ENCODE data around the gene PCDH15.

PCDH15 gene

DNA sequence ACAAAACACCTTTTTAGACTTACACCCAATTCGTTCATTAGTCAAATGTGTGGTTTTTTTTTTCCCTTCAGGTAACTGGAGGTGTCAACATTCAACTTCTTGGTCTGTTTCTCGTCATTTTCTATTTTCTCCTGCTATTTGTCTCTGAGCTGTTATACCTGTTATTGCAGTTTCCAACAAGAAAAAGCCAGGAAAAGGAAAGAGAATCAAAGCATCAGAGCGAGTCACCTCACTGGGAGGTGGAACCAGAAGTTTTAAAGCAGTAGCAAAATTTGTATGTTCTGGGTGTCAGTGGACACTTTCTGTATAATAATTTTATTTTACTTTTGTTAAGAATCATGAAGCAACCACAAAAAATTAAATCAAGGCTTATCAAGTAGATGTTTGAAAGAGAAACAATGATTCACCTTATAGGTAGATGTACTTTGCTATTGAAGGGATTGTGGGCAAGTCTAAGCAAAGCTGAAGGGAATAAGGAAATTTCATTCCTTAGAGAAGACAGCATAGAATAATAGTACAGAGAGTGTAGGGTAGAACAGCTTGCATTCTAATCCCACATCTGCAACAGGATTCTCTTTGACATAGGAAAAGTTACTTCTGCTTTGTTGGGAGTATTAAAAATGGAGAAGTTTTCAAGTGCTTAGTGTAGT lies 675.8 kb downstream of the PCDH15 start:
- no peak for DNase-seq (ENCODE audit: low spot score)

- DNase-seq (ENCODE audit: low spot score), result no peak
Observed at GRCh38 chr10:54124209-54124885, 676.7 kb downstream of the PCDH15 start.

DNA sequence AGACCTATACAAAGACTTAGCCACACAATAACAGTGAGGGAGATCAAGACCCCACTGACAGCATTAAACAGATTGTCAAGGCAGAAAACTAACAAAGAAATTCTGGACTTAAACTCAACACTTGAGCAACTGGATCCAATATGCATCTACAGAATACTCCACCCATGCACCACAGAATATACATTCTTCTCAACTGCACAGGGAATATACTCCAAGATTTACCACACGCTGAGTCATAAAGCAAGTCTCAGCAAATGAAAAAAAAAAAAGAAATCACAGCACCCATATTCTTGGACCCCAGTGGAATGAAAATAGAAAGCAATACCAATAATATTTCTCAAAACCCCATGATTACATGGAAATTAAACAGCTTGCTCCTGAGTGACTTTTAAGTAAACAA lies 680.2 kb downstream of the PCDH15 start:
- DNase-seq (ENCODE audit: low spot score), result no peak

DNA sequence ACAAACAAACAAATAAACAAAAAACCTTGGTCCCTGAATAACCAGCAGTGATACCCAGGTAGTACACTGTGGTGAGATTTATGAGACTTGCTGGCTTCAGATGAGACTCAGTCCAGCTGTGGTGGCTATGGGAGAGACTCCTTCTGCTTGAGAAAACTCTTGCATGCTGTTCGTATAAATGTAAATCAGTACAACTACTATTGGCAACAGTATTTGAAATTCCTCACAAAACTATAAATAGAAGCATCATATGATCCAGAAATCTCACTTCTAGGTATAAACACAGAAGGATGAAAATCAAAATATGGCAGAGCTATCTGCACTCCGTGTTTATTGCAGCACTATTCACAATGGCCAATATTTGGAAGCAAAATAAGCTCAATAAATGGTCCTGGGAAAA lies 692.1 kb downstream of the PCDH15 start:
- no peak for DNase-seq (ENCODE audit: low spot score)

DNA sequence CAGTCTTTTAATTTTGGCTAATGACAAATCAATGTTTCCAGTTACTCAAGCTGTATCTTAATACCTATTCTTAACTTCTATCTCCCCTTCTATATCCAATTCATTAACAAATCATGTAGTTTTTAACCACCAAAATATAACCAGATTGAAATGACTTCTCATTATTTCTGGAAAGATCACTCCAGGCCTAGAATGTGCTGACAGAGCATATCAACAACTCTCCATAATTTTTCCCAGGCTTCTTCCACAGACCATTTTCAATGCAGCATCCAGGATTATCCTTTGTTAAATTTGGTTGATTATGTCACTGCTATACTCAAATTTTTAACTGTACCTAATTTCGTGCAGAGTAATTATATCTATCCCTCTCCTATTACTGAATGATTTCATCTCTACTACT lies 704.1 kb downstream of the PCDH15 start:
- DNase-seq (ENCODE audit: low spot score), result no peak

GRCh38 chr10:54094321-54094720 lies 706.7 kb downstream of the PCDH15 start:
- no peak for DNase-seq (ENCODE audit: low spot score)

GRCh38 chr10:54091237-54091636 lies 709.8 kb downstream of the PCDH15 start:
- no peak for DNase-seq (ENCODE audit: low spot score)

DNA sequence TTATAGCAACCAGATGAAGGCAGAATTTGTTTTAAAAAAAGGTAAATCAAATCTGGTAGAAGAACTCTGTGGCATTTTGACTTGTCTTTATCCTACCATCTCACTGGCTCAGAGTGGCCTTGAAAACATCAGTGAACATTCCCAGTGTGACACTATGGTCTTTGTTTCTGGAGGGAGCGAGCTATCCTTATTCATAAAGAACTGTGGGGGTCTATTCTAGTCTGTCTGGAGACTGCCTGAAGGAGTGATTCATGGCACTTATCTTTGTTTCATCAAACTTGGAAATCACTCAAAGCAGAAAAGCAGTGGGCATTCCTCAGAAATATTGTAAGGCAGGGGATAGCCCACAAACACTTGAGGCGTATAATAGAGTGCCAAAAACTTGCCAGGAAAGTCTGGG lies 719.1 kb downstream of the PCDH15 start:
- no peak for DNase-seq (ENCODE audit: low spot score)

DNA sequence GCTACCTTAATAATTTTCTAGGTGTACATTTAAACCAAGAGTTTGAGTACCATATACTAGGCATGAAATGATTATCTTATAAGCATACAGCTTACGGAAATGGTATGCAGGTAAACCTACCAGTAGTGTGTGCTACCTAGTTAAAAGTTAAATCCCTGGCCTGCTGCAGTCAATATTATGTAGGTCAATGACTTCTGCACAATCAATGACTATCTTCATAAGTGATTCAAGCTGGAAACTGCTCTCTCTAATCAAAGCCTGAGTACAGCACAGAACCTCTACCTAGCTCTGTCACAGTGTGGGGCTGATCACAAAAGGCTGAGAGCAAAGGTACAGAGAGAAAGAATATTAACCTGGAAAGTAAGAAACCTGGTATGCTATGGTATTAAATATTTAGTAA lies 733.7 kb downstream of the PCDH15 start:
- DNase-seq (ENCODE audit: low spot score), result no peak

GRCh38 chr10:54066646-54067045 lies 734.4 kb downstream of the PCDH15 start:
- DNase-seq (ENCODE audit: low spot score), result no peak

- DNase-seq (ENCODE audit: low spot score), result no peak
Observed at GRCh38 chr10:54065106-54065505, 735.9 kb downstream of the PCDH15 start.

GRCh38 chr10:54064215-54064614 lies 736.8 kb downstream of the PCDH15 start:
- DNase-seq (ENCODE audit: low spot score), result no peak

GRCh38 chr10:54063514-54063913 lies 737.5 kb downstream of the PCDH15 start:
- DNase-seq (ENCODE audit: low spot score), result no peak

- DNase-seq (ENCODE audit: low spot score), result no peak
Observed at GRCh38 chr10:54060572-54060971, 740.5 kb downstream of the PCDH15 start.

- DNase-seq (ENCODE audit: low spot score), result no peak
Observed at GRCh38 chr10:54057357-54057756, 743.7 kb downstream of the PCDH15 start.

DNA sequence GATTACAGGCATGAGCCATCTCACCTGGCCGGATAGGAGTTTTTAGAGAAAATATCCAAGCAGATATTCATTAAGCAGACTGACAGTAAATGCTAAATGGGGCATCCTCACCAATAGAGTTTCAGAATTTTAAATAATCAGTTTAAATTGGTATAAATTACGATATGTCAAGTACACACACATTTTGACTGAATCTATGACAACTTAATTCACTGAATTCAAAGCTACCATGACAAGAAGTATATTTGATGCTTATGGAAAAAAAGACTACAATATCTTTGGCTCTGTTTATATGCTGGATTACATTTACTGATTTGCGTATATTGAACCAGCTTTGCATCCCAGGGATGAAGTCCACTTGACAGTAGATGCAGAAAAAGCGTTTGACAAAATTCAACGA lies 774.7 kb downstream of the PCDH15 start:
- no peak for DNase-seq (ENCODE audit: low spot score)

DNA sequence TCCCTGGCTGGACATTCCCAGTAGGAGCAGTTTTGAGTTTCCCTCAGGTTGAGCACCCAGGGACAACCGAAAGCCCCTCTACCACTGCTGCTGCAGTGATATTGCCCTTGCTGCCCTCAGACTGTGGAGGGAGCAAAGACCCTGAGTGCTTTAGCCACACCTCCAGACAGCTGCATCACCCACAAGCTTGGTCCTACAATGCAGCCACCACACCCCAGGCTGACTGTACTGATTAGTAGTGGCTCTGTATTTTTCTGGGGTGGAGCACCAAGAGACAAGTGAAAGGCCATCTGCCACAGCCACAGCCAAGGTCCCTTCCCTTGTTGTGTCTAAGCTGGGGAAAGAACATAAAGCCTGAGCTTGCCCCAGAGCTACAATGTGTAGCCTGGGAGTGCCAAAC lies 789.9 kb downstream of the PCDH15 start:
- no peak for DNase-seq (ENCODE audit: low spot score)

DNA sequence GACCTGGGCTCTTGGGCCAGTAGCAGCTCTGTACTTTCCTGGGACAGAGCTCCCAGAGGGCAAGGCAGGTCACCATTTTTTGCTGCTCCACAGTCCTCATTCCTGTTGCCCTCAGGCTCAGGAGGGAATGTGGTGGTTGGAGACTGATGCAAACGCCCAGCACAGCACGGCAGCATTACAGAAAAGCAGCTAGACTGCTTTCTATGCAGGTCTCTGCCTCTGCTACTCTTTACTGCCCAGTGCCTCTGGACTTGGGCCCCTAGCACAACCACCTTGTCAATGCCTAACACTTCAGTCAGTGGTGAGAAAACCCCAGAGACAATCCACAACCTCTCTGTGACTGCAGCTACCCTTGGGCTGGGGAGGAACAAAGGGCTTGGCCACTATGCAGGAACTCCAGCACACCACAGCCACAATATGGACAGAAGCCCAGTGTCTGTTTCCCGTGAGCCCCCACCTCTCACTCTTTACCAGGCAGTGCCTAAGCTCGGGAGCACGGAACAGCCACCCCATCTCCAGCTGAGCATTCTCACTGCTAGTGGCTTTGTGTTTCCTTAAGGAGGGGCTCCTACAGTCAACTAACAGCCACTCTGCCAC lies 790.6 kb downstream of the PCDH15 start:
- no peak for DNase-seq (ENCODE audit: low spot score)

DNA sequence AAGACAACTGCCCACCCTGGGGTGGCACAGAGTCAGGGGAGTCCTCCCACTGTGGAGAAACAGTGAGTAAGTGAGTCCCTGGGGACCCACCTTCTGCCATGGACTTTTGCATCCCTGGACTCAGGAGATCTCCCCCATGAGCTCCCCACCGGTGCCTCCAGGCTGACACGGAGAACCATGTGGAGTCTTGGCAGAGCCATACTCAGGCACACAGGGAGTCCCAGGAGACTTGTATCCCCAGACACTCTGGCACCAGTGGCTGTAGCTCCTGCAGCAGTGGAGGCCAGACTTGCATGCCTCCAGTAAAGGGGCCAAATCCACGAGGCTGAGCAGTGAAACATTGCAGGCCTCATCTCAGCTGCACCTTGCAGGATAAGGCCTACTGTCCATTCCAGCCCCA lies 791.4 kb downstream of the PCDH15 start:
- DNase-seq (ENCODE audit: low spot score), result no peak

- DNase-seq (ENCODE audit: low spot score), result no peak
Observed at GRCh38 chr10:54002077-54002476, 799.0 kb downstream of the PCDH15 start.

GRCh38 chr10:53997953-53998352 lies 803.1 kb downstream of the PCDH15 start:
- peak; percentile 9 for DNase-seq (ENCODE audit: low spot score)

DNA sequence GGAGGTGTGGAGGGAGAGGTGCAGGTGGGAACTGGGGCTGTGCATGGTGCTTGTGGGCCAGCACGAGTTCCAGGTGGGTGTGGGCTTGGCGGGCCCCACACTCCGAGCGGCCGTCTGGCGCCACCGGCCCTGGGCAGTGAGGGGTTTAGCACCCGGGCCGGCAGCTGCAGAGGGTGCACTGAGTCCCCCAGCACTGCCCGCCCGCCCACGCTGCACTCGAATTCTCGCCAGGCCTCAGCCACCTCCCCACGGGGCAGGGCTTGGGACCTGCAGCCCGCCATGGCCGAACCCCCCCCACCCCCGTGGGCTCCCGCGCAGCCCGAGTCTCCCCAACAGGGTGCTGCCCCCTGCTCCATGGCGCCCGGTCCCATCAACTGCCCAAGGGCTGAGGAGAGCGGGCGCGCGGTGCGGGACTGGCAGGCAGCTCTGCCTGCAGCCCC lies 810.2 kb downstream of the PCDH15 start:
- no peak for DNase-seq (ENCODE audit: low spot score)

- DNase-seq (ENCODE audit: low spot score), result no peak
Observed at GRCh38 chr10:53983431-53983830, 817.6 kb downstream of the PCDH15 start.

GRCh38 chr10:53980210-53980609 lies 820.8 kb downstream of the PCDH15 start:
- no peak for DNase-seq (ENCODE audit: low spot score)
